Activated B cell treated with CpG ODN at 0.5 μM for 24 hours (primary cell): ENCODE results near the gene ITGB4. TPM values are rescaled to one million over a fixed set of nuclear protein-coding genes. Genes with fewer than 3 reads are reported as not detected.
"Not testable (repeated sequence)": the region's sequence is repeated elsewhere in the genome, so short reads cannot be mapped to it uniquely, and the experiment has no call there.

Source experiments
- ATAC-seq: fragments of 200-7000 bp; cut with Tn5 transposase; one replicate; pipeline ENCODE4 v1.10.0; 2021; ENCODE audit warnings: low read depth, mild to moderate bottlenecking, moderate library complexity
- CTCF ChIA-PET: fragments of 350-600 bp; sonication (Branson Sonifier 250); formaldehyde crosslinking; loops from one replicate; lab custom pipeline; 2021; ENCODE audit warnings: antibody characterized with exemption; lab: Charles Lee
- POLR2A ChIA-PET: fragments of 350-600 bp; sonication (Branson Sonifier 250); formaldehyde crosslinking; loops from one replicate; lab custom pipeline; 2021; ENCODE audit warnings: antibody characterized with exemption; lab: Charles Lee
- DNase-seq: peaks from one replicate; pipeline ENCODE4 v3.0.0; 2022
- H3K27ac Mint-ChIP-seq: one replicate; pipeline ENCODE4 v1.8.0; 2020; ENCODE audit warnings: mixed read lengths
- H3K27me3 Mint-ChIP-seq: one replicate; pipeline ENCODE4 v1.8.0; 2021; ENCODE audit warnings: mixed read lengths
- H3K36me3 Mint-ChIP-seq: one replicate; pipeline ENCODE4 v1.8.0; 2021; ENCODE audit warnings: low read depth, mixed read lengths
- H3K4me1 Mint-ChIP-seq: one replicate; pipeline ENCODE4 v1.8.0; 2021; ENCODE audit warnings: mixed read lengths
- H3K4me3 Mint-ChIP-seq: one replicate; pipeline ENCODE4 v1.8.0; 2020; ENCODE audit warnings: mild to moderate bottlenecking, mixed read lengths
- H3K9me3 Mint-ChIP-seq: one replicate; pipeline ENCODE4 v1.8.0; 2020; ENCODE audit warnings: mixed read lengths
- CTCF ChIP-seq: fragments of 200-600 bp; IDR thresholded peaks from one replicate; pipeline ENCODE4 v1.8.0; 2022; ENCODE audit warnings: antibody characterized with exemption, mild to moderate bottlenecking
- intact Hi-C: fragments of 100-400 bp; cut with micrococcal nuclease; formaldehyde crosslinking; loops from one replicate; pipeline ENCODE4 v1.15.1; 2024
- total RNA-seq: library from RNA; stranded (reverse); gene quantifications from 2 replicates; pipeline ENCODE4 v1.2.3, GENCODE V29; 2022

ITGB4 gene
- total RNA-seq, 1 donor from 2014 or later: 2.2 TPM

GRCh38 chr17:75777296-75777922 lies 56.1 kb downstream of the ITGB4 start:
- H3K9me3 Mint-ChIP-seq: peaks cover 2% of the 10 kb centered on the region
- peaks cover 40% of the 10 kb centered on the region for H3K4me1 Mint-ChIP-seq
- TF ChIP-seq CTCF: no peak
- DNase-seq: no peak
- ATAC-seq: no peak
- POLR2A ChIA-PET: interaction anchor here (0.7 to 7.8 kb wide), 18 partner anchors 9 to 743 kb away, joined by 3 to 91 read pairs (median 16); partner anchors contain the start of genes GALK1, RECQL5, SLC25A19 and TRIM47
- peak overlapping the region; percentile 89 for H3K4me3 Mint-ChIP-seq
- H3K36me3 Mint-ChIP-seq: peaks cover 45% of the 10 kb centered on the region
- H3K27ac Mint-ChIP-seq: peak overlapping the region; percentile 65
- intact Hi-C loops: loop anchor here (5.0 kb wide), 1 partner anchor 950 kb away; the partner anchor contains the start of genes JMJD6 and METTL23
- CTCF ChIA-PET: interaction anchor here (0.9 to 2.4 kb wide), 5 partner anchors 12 to 49 kb away, joined by 3 to 15 read pairs (median 7); partner anchors contain the start of gene GALK1
- H3K27me3 Mint-ChIP-seq: no peaks in the 10 kb centered on the region

GRCh38 chr17:75778066-75778860 lies 57.0 kb downstream of the ITGB4 start:
- DNase-seq, H3K27me3 Mint-ChIP-seq, ATAC-seq, H3K9me3 Mint-ChIP-seq: not testable (repeated sequence)
- Mint-ChIP-seq H3K27ac (peak overlapping the region; percentile 65), H3K4me1 (peaks cover 49% of the 10 kb centered on the region), H3K36me3 (peaks cover 45% of the 10 kb centered on the region), H3K4me3 (peak overlapping the region; percentile 89)
- intact Hi-C loops: loop anchor here (2.0 to 5.0 kb wide), 2 partner anchors 119 to 949 kb away; partner anchors contain the start of genes JMJD6, METTL23 and TRIM65
- ChIA-PET POLR2A (interaction anchor here (0.7 to 7.8 kb wide), 18 partner anchors 8 to 744 kb away, joined by 3 to 91 read pairs (median 14); partner anchors contain the start of genes GALK1, RECQL5, SAP30BP and TRIM47), CTCF (interaction anchor here (0.9 to 2.4 kb wide), 4 partner anchors 13 to 51 kb away, joined by 3 to 15 read pairs (median 6); partner anchors contain the start of gene GALK1)

- DNase-seq: no peak
- Mint-ChIP-seq H3K4me3 (peak overlapping the region; percentile 89), H3K9me3 (peaks cover 2% of the 10 kb centered on the region), H3K36me3 (peaks cover 45% of the 10 kb centered on the region), H3K27me3 (no peaks in the 10 kb centered on the region), H3K27ac (peak overlapping the region; percentile 65), H3K4me1 (peaks cover 54% of the 10 kb centered on the region)
- peak; percentile 1 for ATAC-seq
- ChIA-PET CTCF (interaction anchor here (1.1 to 2.4 kb wide), 3 partner anchors 25 to 51 kb away, joined by 3 to 7 read pairs (median 6); no protein-coding TSS in a partner anchor), POLR2A (interaction anchor here (0.9 to 7.8 kb wide), 13 partner anchors 8 to 434 kb away, joined by 4 to 91 read pairs (median 44); partner anchors contain the start of genes GALK1, RECQL5, SAP30BP and TRIM47)
- no peak for TF ChIP-seq CTCF
- intact Hi-C loops: loop anchor here (1.0 to 5.0 kb wide), 6 partner anchors 14 to 948 kb away; partner anchors contain the start of genes GALK1, JMJD6, LLGL2 and METTL23
Measured at GRCh38 chr17:75778861-75779249, 57.6 kb downstream of the ITGB4 start.

- peak overlapping the region; percentile 89 for H3K4me3 Mint-ChIP-seq
- H3K36me3 Mint-ChIP-seq: peaks cover 45% of the 10 kb centered on the region
- no peak for TF ChIP-seq CTCF
- intact Hi-C loops: loop anchor here (1.0 to 5.0 kb wide), 6 partner anchors 14 to 948 kb away; partner anchors contain the start of genes GALK1, JMJD6, LLGL2 and METTL23
- no peaks in the 10 kb centered on the region for H3K27me3 Mint-ChIP-seq
- DNase-seq (peak; percentile 87), ATAC-seq (peak; percentile 64)
- H3K9me3 Mint-ChIP-seq: peaks cover 2% of the 10 kb centered on the region
- ChIA-PET CTCF (interaction anchor here (1.1 to 1.5 kb wide), 2 partner anchors 26 to 50 kb away, joined by 3 to 6 read pairs; no protein-coding TSS in a partner anchor), POLR2A (interaction anchor here (0.6 to 7.8 kb wide), 53 partner anchors 9 to 957 kb away, joined by 3 to 91 read pairs (median 4); partner anchors contain the start of genes ACOX1, GALK1, GRB2 and MIF4GD)
- H3K27ac Mint-ChIP-seq: peak overlapping the region; percentile 94
- peaks cover 60% of the 10 kb centered on the region for H3K4me1 Mint-ChIP-seq
Measured at GRCh38 chr17:75779250-75779986, 58.2 kb downstream of the ITGB4 start.
